ENCODE results near the gene DNAH14. TPM values are rescaled to one million over a fixed set of nuclear protein-coding genes. Genes with fewer than 3 reads are reported as not detected.

Gene DNAH14
- total RNA-seq, 2 donors from 2014 or later, result 5.8 to 7.7 TPM

- no peaks in the 10 kb centered on the region for H3K9me3 ChIP-seq
- H3K27ac ChIP-seq, result no peak overlapping the region
- no peaks in the 10 kb centered on the region for H3K27me3 ChIP-seq
- no peak overlapping the region for H3K4me3 ChIP-seq
- no peak for TF ChIP-seq CTCF (IDR thresholded peaks at IDR 0.05)
- H3K36me3 ChIP-seq, result no peaks in the 10 kb centered on the region
- H3K4me1 ChIP-seq, result no peaks in the 10 kb centered on the region
- DNase-seq (ENCODE audit: low spot score), result no peak
Measured at GRCh38 chr1:224898937-224899336, 30.5 kb upstream of the DNAH14 start.

- TF ChIP-seq CTCF (IDR thresholded peaks at IDR 0.05), result no peak
- Histone ChIP-seq H3K36me3 (no peaks in the 10 kb centered on the region), H3K27ac (no peak overlapping the region), H3K4me3 (no peak overlapping the region), H3K9me3 (no peaks in the 10 kb centered on the region), H3K27me3 (no peaks in the 10 kb centered on the region), H3K4me1 (no peaks in the 10 kb centered on the region)
- no peak for DNase-seq (ENCODE audit: low spot score)
Measured at GRCh38 chr1:224900062-224900630, 29.3 kb upstream of the DNAH14 start.

GRCh38 chr1:224901087-224901810 is 28.2 kb upstream of the DNAH14 start:
- no peak overlapping the region for H3K4me3 ChIP-seq
- no peaks in the 10 kb centered on the region for H3K36me3 ChIP-seq
- no peak for DNase-seq (ENCODE audit: low spot score)
- no peaks in the 10 kb centered on the region for H3K27me3 ChIP-seq
- no peaks in the 10 kb centered on the region for H3K9me3 ChIP-seq
- TF ChIP-seq CTCF (IDR thresholded peaks at IDR 0.05), result no peak
- no peak overlapping the region for H3K27ac ChIP-seq
- H3K4me1 ChIP-seq, result no peaks in the 10 kb centered on the region

GRCh38 chr1:224903955-224904354 is 25.5 kb upstream of the DNAH14 start:
- TF ChIP-seq CTCF (IDR thresholded peaks at IDR 0.05), result no peak
- no peak for DNase-seq (ENCODE audit: low spot score)
- Histone ChIP-seq H3K4me3 (no peak overlapping the region), H3K27ac (no peak overlapping the region), H3K4me1 (no peaks in the 10 kb centered on the region), H3K9me3 (no peaks in the 10 kb centered on the region), H3K36me3 (no peaks in the 10 kb centered on the region), H3K27me3 (no peaks in the 10 kb centered on the region)

GRCh38 chr1:224906340-224906739 is 23.1 kb upstream of the DNAH14 start:
- H3K4me3 ChIP-seq, result no peak overlapping the region
- peaks cover 0 to 5% of the 10 kb centered on the region in 2 donors for H3K9me3 ChIP-seq
- no peaks in the 10 kb centered on the region for H3K4me1 ChIP-seq
- H3K27ac ChIP-seq, result no peak overlapping the region
- H3K27me3 ChIP-seq, result no peaks in the 10 kb centered on the region
- TF ChIP-seq CTCF (IDR thresholded peaks at IDR 0.05), result no peak
- DNase-seq (ENCODE audit: low spot score), result no peak
- no peaks in the 10 kb centered on the region for H3K36me3 ChIP-seq

All from right atrium auricular region (tissue), 2 donors.